H1 (cell line): Measurements from ENCODE around the gene DBH.

Experiments
- CBX8 ChIP-seq: fragments of 300-800, 300-1000 bp; sonication (generic); IDR thresholded peaks from 2 replicates; pipeline ENCODE4 v1.7.1; 2016; ENCODE audit warnings: low read depth, low read length, borderline replicate concordance
- EP300 ChIP-seq, 2 experiments: IDR thresholded peaks; 1 replicate in 1 of 2; 2 replicates in 1 of 2; pipeline ENCODE4 v1.6.1; 2011 to 2012; ENCODE audit warnings: low read depth in 2 of 2, low read length in 2 of 2, mild to moderate bottlenecking in 2 of 2, borderline replicate concordance in 1 of 2, inconsistent platforms in 1 of 2, moderate library complexity in 1 of 2
- POLR2AphosphoS5 ChIP-seq: IDR thresholded peaks from 2 replicates; pipeline ENCODE4 v1.6.1; 2011; ENCODE audit warnings: low read depth, low read length
- RAD21 ChIP-seq, 2 experiments: IDR thresholded peaks in 1 of 2; conservative IDR thresholded peaks in 1 of 2; 2 replicates each; pipeline ENCODE4 v1.6.1; 2011; ENCODE audit warnings: low read depth in 2 of 2, low read length in 2 of 2, improper control_type of control experiment in 1 of 2, inconsistent platforms in 1 of 2, mild to moderate bottlenecking in 1 of 2, moderate library complexity in 1 of 2
- SP4 ChIP-seq: IDR thresholded peaks from 2 replicates; pipeline ENCODE4 v1.6.1; 2012; ENCODE audit warnings: low read length, inconsistent platforms
- SRF ChIP-seq: IDR thresholded peaks from 2 replicates; pipeline ENCODE4 v1.6.1; 2011; ENCODE audit warnings: mild to moderate bottlenecking, low read depth, low read length, moderate library complexity
- SUZ12 ChIP-seq: fragments of 200-600 bp; sonication (generic); IDR thresholded peaks from 2 replicates; pipeline ENCODE4 v1.6.1; 2012; ENCODE audit warnings: mild to moderate bottlenecking, inconsistent platforms, low read length, moderate library complexity, mixed read lengths
- TAF1 ChIP-seq: IDR thresholded peaks from 2 replicates; pipeline ENCODE4 v1.6.1; 2011; ENCODE audit warnings: mild to moderate bottlenecking, low read depth, low read length
- TBP ChIP-seq: IDR thresholded peaks from 2 replicates; pipeline ENCODE4 v1.6.1; 2011; ENCODE audit warnings: low read depth, low read length, improper control_type of control experiment
- TF ChIP-seq, protein P1 (sequence below), 3 experiments: IDR thresholded peaks; 1 replicate in 2 of 3; 2 replicates in 1 of 3; pipeline versions ENCODE4 v1.5.1 to v1.6.1; 2011; ENCODE audit warnings: low read length in 3 of 3, mild to moderate bottlenecking in 3 of 3, inconsistent platforms in 2 of 3, low read depth in 1 of 3, moderate library complexity in 1 of 3; ENCODE audit not compliant: insufficient read depth in 1 of 3; ENCODE audit errors: control extremely low read depth in 1 of 3

- TF ChIP-seq, protein P1, sequence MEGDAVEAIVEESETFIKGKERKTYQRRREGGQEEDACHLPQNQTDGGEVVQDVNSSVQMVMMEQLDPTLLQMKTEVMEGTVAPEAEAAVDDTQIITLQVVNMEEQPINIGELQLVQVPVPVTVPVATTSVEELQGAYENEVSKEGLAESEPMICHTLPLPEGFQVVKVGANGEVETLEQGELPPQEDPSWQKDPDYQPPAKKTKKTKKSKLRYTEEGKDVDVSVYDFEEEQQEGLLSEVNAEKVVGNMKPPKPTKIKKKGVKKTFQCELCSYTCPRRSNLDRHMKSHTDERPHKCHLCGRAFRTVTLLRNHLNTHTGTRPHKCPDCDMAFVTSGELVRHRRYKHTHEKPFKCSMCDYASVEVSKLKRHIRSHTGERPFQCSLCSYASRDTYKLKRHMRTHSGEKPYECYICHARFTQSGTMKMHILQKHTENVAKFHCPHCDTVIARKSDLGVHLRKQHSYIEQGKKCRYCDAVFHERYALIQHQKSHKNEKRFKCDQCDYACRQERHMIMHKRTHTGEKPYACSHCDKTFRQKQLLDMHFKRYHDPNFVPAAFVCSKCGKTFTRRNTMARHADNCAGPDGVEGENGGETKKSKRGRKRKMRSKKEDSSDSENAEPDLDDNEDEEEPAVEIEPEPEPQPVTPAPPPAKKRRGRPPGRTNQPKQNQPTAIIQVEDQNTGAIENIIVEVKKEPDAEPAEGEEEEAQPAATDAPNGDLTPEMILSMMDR (IDR thresholded peaks at IDR 0.05; ENCODE audit: control extremely low read depth in 1 of 3, insufficient read depth in 1 of 3, low read depth in 1 of 3, low read length in 3 of 3) = no peak
- no peak for TF ChIP-seq EP300 (IDR thresholded peaks at IDR 0.05; ENCODE audit: borderline replicate concordance in 1 of 2, low read depth in 2 of 2, low read length in 2 of 2)
- TF ChIP-seq TBP = no peak
- TF ChIP-seq SUZ12 = no peak
- no peak for TF ChIP-seq RAD21 (IDR thresholded peaks at IDR 0.05 in 1 of 2, conservative IDR thresholded peaks at IDR 0.05 in 1 of 2; ENCODE audit: low read depth in 2 of 2, low read length in 2 of 2)
- TF ChIP-seq TAF1 = no peak
- no peak for TF ChIP-seq CBX8
- TF ChIP-seq SP4 = no peak
- no peak for TF ChIP-seq POLR2AphosphoS5
- TF ChIP-seq SRF = no peak
Observed at GRCh38 chr9:133655701-133656100, 19.5 kb downstream of the DBH start.
